Activated B cell treated with CpG ODN at 0.5 μM for 24 hours (primary cell): ENCODE data around the gene CREB3L4. TPM values are rescaled to one million over a fixed set of nuclear protein-coding genes. Genes with fewer than 3 reads are reported as not detected.

Source experiments
- ATAC-seq: fragments of 200-7000 bp; cut with Tn5 transposase; one replicate; pipeline ENCODE4 v1.10.0; 2021; ENCODE audit warnings: low read depth, mild to moderate bottlenecking, moderate library complexity
- CTCF ChIA-PET: fragments of 350-600 bp; sonication (Branson Sonifier 250); formaldehyde crosslinking; loops from one replicate; lab custom pipeline; 2021; ENCODE audit warnings: antibody characterized with exemption; lab: Charles Lee
- POLR2A ChIA-PET: fragments of 350-600 bp; sonication (Branson Sonifier 250); formaldehyde crosslinking; loops from one replicate; lab custom pipeline; 2021; ENCODE audit warnings: antibody characterized with exemption; lab: Charles Lee
- DNase-seq: peaks from one replicate; pipeline ENCODE4 v3.0.0; 2022
- H3K27ac Mint-ChIP-seq: one replicate; pipeline ENCODE4 v1.8.0; 2020; ENCODE audit warnings: mixed read lengths
- H3K27me3 Mint-ChIP-seq: one replicate; pipeline ENCODE4 v1.8.0; 2021; ENCODE audit warnings: mixed read lengths
- H3K36me3 Mint-ChIP-seq: one replicate; pipeline ENCODE4 v1.8.0; 2021; ENCODE audit warnings: low read depth, mixed read lengths
- H3K4me1 Mint-ChIP-seq: one replicate; pipeline ENCODE4 v1.8.0; 2021; ENCODE audit warnings: mixed read lengths
- H3K4me3 Mint-ChIP-seq: one replicate; pipeline ENCODE4 v1.8.0; 2020; ENCODE audit warnings: mild to moderate bottlenecking, mixed read lengths
- H3K9me3 Mint-ChIP-seq: one replicate; pipeline ENCODE4 v1.8.0; 2020; ENCODE audit warnings: mixed read lengths
- intact Hi-C: fragments of 100-400 bp; cut with micrococcal nuclease; formaldehyde crosslinking; loops from one replicate; pipeline ENCODE4 v1.15.1; 2024
- total RNA-seq: library from RNA; stranded (reverse); gene quantifications from 2 replicates; pipeline ENCODE4 v1.2.3, GENCODE V29; 2022
- TF ChIP-seq, protein P1 (sequence below): fragments of 200-600 bp; IDR thresholded peaks from one replicate; pipeline ENCODE4 v1.8.0; 2022; ENCODE audit warnings: antibody characterized with exemption, mild to moderate bottlenecking

Gene CREB3L4
- total RNA-seq, 1 donor from 2014 or later = 9.4 TPM

DNA sequence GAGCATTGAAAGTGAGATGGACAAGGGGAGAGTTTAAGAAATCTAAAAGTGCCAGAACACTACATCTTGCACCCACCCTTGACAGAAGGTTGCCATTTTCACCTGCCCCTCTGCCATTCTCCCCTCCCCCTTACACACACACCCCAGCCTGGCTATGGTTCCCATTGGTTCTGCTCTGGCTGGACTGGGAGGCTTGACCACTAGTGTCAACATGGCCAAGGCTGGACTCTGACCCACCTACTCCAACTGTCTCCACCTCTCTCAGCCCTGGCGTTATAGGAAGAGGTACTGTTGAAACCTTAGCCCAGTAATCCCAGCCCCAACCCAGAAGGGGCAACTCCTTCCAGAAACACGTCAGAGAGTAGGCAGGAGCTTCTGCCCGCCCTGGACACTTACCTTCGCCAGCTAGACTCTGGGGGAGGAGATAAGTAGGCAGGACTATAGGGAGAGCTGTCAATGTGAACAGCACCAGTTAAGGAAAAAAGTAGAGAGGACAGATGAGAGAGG is 13.8 kb upstream of the CREB3L4 start:
- intact Hi-C loops = no loop called here
- Mint-ChIP-seq H3K9me3 (no peaks in the 10 kb centered on the region), H3K27ac (no peak overlapping the region), H3K4me3 (no peak overlapping the region), H3K36me3 (peaks cover 81% of the 10 kb centered on the region), H3K4me1 (peaks cover 71% of the 10 kb centered on the region), H3K27me3 (no peaks in the 10 kb centered on the region)
- POLR2A ChIA-PET = interaction anchor here (0.8 to 8.3 kb wide), 6 partner anchors 8 to 65 kb away, joined by 4 to 234 read pairs (median 8); partner anchors contain the start of genes CREB3L4, DENND4B, JTB and SLC39A1
- TF ChIP-seq, protein P1, sequence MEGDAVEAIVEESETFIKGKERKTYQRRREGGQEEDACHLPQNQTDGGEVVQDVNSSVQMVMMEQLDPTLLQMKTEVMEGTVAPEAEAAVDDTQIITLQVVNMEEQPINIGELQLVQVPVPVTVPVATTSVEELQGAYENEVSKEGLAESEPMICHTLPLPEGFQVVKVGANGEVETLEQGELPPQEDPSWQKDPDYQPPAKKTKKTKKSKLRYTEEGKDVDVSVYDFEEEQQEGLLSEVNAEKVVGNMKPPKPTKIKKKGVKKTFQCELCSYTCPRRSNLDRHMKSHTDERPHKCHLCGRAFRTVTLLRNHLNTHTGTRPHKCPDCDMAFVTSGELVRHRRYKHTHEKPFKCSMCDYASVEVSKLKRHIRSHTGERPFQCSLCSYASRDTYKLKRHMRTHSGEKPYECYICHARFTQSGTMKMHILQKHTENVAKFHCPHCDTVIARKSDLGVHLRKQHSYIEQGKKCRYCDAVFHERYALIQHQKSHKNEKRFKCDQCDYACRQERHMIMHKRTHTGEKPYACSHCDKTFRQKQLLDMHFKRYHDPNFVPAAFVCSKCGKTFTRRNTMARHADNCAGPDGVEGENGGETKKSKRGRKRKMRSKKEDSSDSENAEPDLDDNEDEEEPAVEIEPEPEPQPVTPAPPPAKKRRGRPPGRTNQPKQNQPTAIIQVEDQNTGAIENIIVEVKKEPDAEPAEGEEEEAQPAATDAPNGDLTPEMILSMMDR = no peak
- DNase-seq = no peak
- CTCF ChIA-PET = interaction anchor here (0.9 kb wide), 1 partner anchor 14 kb away, joined by 3 read pairs; the partner anchor contains the start of gene CREB3L4
- no peak for ATAC-seq

- TF ChIP-seq, protein P1 = no peak
- no peak for DNase-seq
- Mint-ChIP-seq H3K27ac (no peak overlapping the region), H3K36me3 (peaks cover 80% of the 10 kb centered on the region), H3K27me3 (no peaks in the 10 kb centered on the region), H3K9me3 (no peaks in the 10 kb centered on the region), H3K4me3 (no peak overlapping the region), H3K4me1 (peaks cover 70% of the 10 kb centered on the region)
- no peak for ATAC-seq
- ChIA-PET CTCF (no interaction called here), POLR2A (interaction anchor here (1.5 to 8.3 kb wide), 4 partner anchors 9 to 27 kb away, joined by 4 to 234 read pairs (median 66); partner anchors contain the start of genes CREB3L4, DENND4B and SLC39A1)
- intact Hi-C loops = no loop called here
Measured at GRCh38 chr1:153954826-153955225, 12.9 kb upstream of the CREB3L4 start.

- intact Hi-C loops = no loop called here
Measured at GRCh38 chr1:153956997-153957715, 10.5 kb upstream of the CREB3L4 start.

DNA sequence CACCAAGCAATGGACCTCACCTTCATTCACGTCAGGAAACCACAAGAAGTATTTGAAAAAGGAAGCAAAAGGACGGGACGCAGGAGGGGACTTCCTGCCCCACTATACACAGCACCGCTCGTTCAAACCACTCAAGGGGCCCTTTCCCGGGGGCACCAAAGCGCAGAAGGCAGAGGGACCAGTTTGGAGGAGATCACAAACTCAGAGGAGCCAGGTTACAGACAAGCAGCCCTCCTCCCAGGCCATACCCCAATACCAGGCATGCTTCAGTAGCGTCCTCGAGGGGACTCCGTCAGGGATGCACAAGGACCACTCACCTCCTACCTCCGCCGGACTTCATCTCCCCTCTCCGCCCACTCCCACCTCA is 10.0 kb upstream of the CREB3L4 start:
- Mint-ChIP-seq H3K4me1 (peaks cover 75% of the 10 kb centered on the region), H3K9me3 (no peaks in the 10 kb centered on the region), H3K4me3 (peak overlapping the region; percentile 96), H3K27ac (peak overlapping the region; percentile 96), H3K27me3 (no peaks in the 10 kb centered on the region), H3K36me3 (peaks cover 78% of the 10 kb centered on the region)
- POLR2A ChIA-PET = interaction anchor here (0.6 to 8.3 kb wide), 14 partner anchors 9 to 324 kb away, joined by 3 to 234 read pairs (median 10); partner anchors contain the start of genes CHTOP, CREB3L4, DENND4B and GATAD2B
- CTCF ChIA-PET = interaction anchor here (1.8 to 2.9 kb wide), 3 partner anchors 9 to 136 kb away, joined by 6 to 14 read pairs (median 8); partner anchors contain the start of genes CREB3L4 and RAB13
- intact Hi-C loops = loop anchor here (1.0 to 2.0 kb wide), 8 partner anchors 10 to 315 kb away; partner anchors contain the start of genes CREB3L4, DENND4B, HAX1 and JTB
- TF ChIP-seq, protein P1 = no peak
- DNase-seq (peak; percentile 61), ATAC-seq (peak; percentile 32)

More at GRCh38 chr1:153956997-153957715, 10.5 kb upstream of the CREB3L4 start:
- H3K4me1 Mint-ChIP-seq = peaks cover 70% of the 10 kb centered on the region
- H3K36me3 Mint-ChIP-seq = peaks cover 80% of the 10 kb centered on the region
- ATAC-seq = no peak
- TF ChIP-seq, protein P1 = no peak
- no peak for DNase-seq
- ChIA-PET CTCF (interaction anchor here (1.5 to 2.9 kb wide), 4 partner anchors 10 to 136 kb away, joined by 3 to 14 read pairs (median 7); partner anchors contain the start of genes CREB3L4 and RAB13), POLR2A (interaction anchor here (0.6 to 8.3 kb wide), 15 partner anchors 8 to 293 kb away, joined by 3 to 234 read pairs (median 7); partner anchors contain the start of genes CREB3L4, DENND4B, GATAD2B and JTB)
- peak overlapping the region; percentile 96 for H3K27ac Mint-ChIP-seq
- H3K27me3 Mint-ChIP-seq = no peaks in the 10 kb centered on the region
- H3K4me3 Mint-ChIP-seq = peak overlapping the region; percentile 96
- H3K9me3 Mint-ChIP-seq = no peaks in the 10 kb centered on the region
